HEK293 (cell line): Measurements from ENCODE around the gene FAM89A.

Experiments used
- BCL11B ChIP-seq: fragments of 450-650 bp; formaldehyde crosslinking; IDR thresholded peaks from 2 replicates; pipeline ENCODE4 v1.5.1; 2016; ENCODE audit warnings: low read depth, missing biosample characterization, missing genetic modification characterization
- CTCF ChIP-seq: fragments of 450-650 bp; formaldehyde crosslinking; IDR thresholded peaks from 2 replicates; pipeline ENCODE4 v1.5.1; 2016; ENCODE audit warnings: missing biosample characterization, missing genetic modification characterization
- KLF7 ChIP-seq: fragments of 450-650 bp; formaldehyde crosslinking; IDR thresholded peaks from 2 replicates; pipeline ENCODE4 v1.5.1; 2016; ENCODE audit warnings: missing biosample characterization, missing genetic modification characterization, borderline replicate concordance
- KLF8 ChIP-seq: fragments of 450-650 bp; formaldehyde crosslinking; IDR thresholded peaks from 2 replicates; pipeline ENCODE4 v1.5.1; 2016; ENCODE audit warnings: missing biosample characterization, missing genetic modification characterization
- MEIS1 ChIP-seq: sonication (generic); formaldehyde crosslinking; IDR thresholded peaks from 2 replicates; pipeline ENCODE4 v1.8.1; 2022; ENCODE audit warnings: missing genetic modification reagents, mild to moderate bottlenecking, borderline replicate concordance
- PBX3 ChIP-seq: sonication (generic); formaldehyde crosslinking; IDR thresholded peaks from 2 replicates; pipeline ENCODE4 v1.8.1; 2022; ENCODE audit warnings: mild to moderate bottlenecking, moderate library complexity, missing genetic modification reagents
- PRDM2 ChIP-seq: fragments of 450-650 bp; formaldehyde crosslinking; IDR thresholded peaks from 2 replicates; pipeline ENCODE4 v1.5.1; 2016; ENCODE audit warnings: missing biosample characterization, missing genetic modification characterization, borderline replicate concordance
- ZNF2 ChIP-seq: fragments of 450-650 bp; formaldehyde crosslinking; IDR thresholded peaks from 2 replicates; pipeline ENCODE4 v1.5.1; 2016; ENCODE audit warnings: missing biosample characterization, missing genetic modification characterization
- ZNF214 ChIP-seq: fragments of 450-650 bp; formaldehyde crosslinking; IDR thresholded peaks from 2 replicates; pipeline ENCODE4 v1.5.1; 2017; ENCODE audit warnings: missing biosample characterization, mild to moderate bottlenecking, missing genetic modification characterization, borderline replicate concordance
- ZNF223 ChIP-seq: fragments of 450-650 bp; formaldehyde crosslinking; IDR thresholded peaks from 2 replicates; pipeline ENCODE4 v1.5.1; 2016; ENCODE audit warnings: missing biosample characterization, missing genetic modification characterization
- ZNF239 ChIP-seq: fragments of 450-650 bp; formaldehyde crosslinking; IDR thresholded peaks from 2 replicates; pipeline ENCODE4 v1.5.1; 2016; ENCODE audit warnings: missing biosample characterization, missing genetic modification characterization
- ZNF266 ChIP-seq: fragments of 450-650 bp; formaldehyde crosslinking; IDR thresholded peaks from 2 replicates; pipeline ENCODE4 v1.5.1; 2016; ENCODE audit warnings: missing biosample characterization, missing genetic modification characterization, low read depth
- ZNF274 ChIP-seq, 2 experiments: fragments of 200-500 bp in 1 of 2; fragments of 450-650 bp in 1 of 2; sonication (Bioruptor generic) in 1 of 2; formaldehyde crosslinking in 1 of 2; IDR thresholded peaks; 2 replicates each; pipeline versions ENCODE4 v1.5.1 to v1.6.1; 2014 to 2016; ENCODE audit warnings: borderline replicate concordance in 1 of 2, inconsistent platforms in 1 of 2, low read length in 1 of 2, missing biosample characterization in 1 of 2, missing genetic modification characterization in 1 of 2
- ZNF292 ChIP-seq: fragments of 450-650 bp; formaldehyde crosslinking; IDR thresholded peaks from 2 replicates; pipeline ENCODE4 v1.5.1; 2016; ENCODE audit warnings: low read depth, missing biosample characterization, missing genetic modification characterization, borderline replicate concordance
- ZNF501 ChIP-seq: fragments of 450-650 bp; formaldehyde crosslinking; IDR thresholded peaks from 2 replicates; pipeline ENCODE4 v1.5.1; 2016; ENCODE audit warnings: missing biosample characterization, missing genetic modification characterization
- ZNF549 ChIP-seq: fragments of 450-650 bp; IDR thresholded peaks from 2 replicates; pipeline ENCODE4 v1.5.1; 2018; ENCODE audit warnings: missing biosample characterization, missing genetic modification characterization, mild to moderate bottlenecking, inconsistent platforms, moderate library complexity
- ZNF660 ChIP-seq: fragments of 450-650 bp; IDR thresholded peaks from 2 replicates; pipeline ENCODE4 v1.5.1; 2018; ENCODE audit warnings: missing biosample characterization, mild to moderate bottlenecking, missing genetic modification characterization
- ZNF701 ChIP-seq: fragments of 450-650 bp; formaldehyde crosslinking; IDR thresholded peaks from 2 replicates; pipeline ENCODE4 v1.5.1; 2016; ENCODE audit warnings: missing biosample characterization, missing genetic modification characterization
- ZNF707 ChIP-seq: fragments of 450-650 bp; formaldehyde crosslinking; IDR thresholded peaks from 2 replicates; pipeline ENCODE4 v1.5.1; 2016; ENCODE audit warnings: missing biosample characterization, missing genetic modification characterization
- ZNF792 ChIP-seq: fragments of 450-650 bp; formaldehyde crosslinking; IDR thresholded peaks from 2 replicates; pipeline ENCODE4 v1.5.1; 2016; ENCODE audit warnings: missing biosample characterization, missing genetic modification characterization
- ZSCAN16 ChIP-seq: fragments of 450-650 bp; formaldehyde crosslinking; IDR thresholded peaks from 2 replicates; pipeline ENCODE4 v1.5.1; 2016; ENCODE audit warnings: missing biosample characterization, missing genetic modification characterization
- TF ChIP-seq, protein P1 (sequence below): fragments of 450-650 bp; formaldehyde crosslinking; IDR thresholded peaks from 2 replicates; pipeline ENCODE4 v1.5.1; 2016; ENCODE audit warnings: missing biosample characterization, missing genetic modification characterization
- TF ChIP-seq, protein P2 (sequence below): fragments of 450-650 bp; formaldehyde crosslinking; IDR thresholded peaks from 2 replicates; pipeline ENCODE4 v1.5.1; 2016; ENCODE audit warnings: missing biosample characterization, missing genetic modification characterization

The FAM89A gene

GRCh38 chr1:231039161-231040018 is 664 bp downstream of the FAM89A start (continued):
- TF ChIP-seq CTCF (tag by site-specific recombination) (0 out of 2 replicates have a peak, but pooled peaks have one; percentile 23), KLF7 (tag by site-specific recombination) (no peak), ZNF660 (tag by site-specific recombination) (peak; percentile 76), ZNF549 (tag by site-specific recombination) (0 out of 2 replicates have a peak, but pooled peaks have one; percentile 20), PBX3 (CRISPR knock-in tag) (0 out of 2 replicates have a peak, but pooled peaks have one; percentile 41), ZNF214 (tag by site-specific recombination) (no peak), ZNF274 (IDR thresholded peaks at IDR 0.05; ENCODE audit: low read length) (no peak), ZNF274 (tag by site-specific recombination; IDR thresholded peaks at IDR 0.05; ENCODE audit: borderline replicate concordance) (no peak), ZNF707 (no peak), BCL11B (tag by site-specific recombination) (no peak), ZNF701 (tag by site-specific recombination) (no peak), KLF8 (tag by site-specific recombination) (peak; percentile 62; the same call in 1 of the 2 replicates), ZNF239 (tag by site-specific recombination) (no peak), ZNF292 (no peak), PRDM2 (tag by site-specific recombination) (peak; percentile 63; the same call in 1 of the 2 replicates), ZNF2 (0 out of 2 replicates have a peak, but pooled peaks have one; percentile 39), ZNF266 (tag by site-specific recombination) (no peak), ZNF501 (tag by site-specific recombination) (peak; percentile 92), ZSCAN16 (tag by site-specific recombination) (no peak), MEIS1 (CRISPR knock-in tag) (peak; percentile 8; the same call in 1 of the 2 replicates), ZNF223 (tag by site-specific recombination) (no peak), ZNF792 (tag by site-specific recombination) (peak; percentile 69; the same call in 1 of the 2 replicates)
- TF ChIP-seq, protein P1, sequence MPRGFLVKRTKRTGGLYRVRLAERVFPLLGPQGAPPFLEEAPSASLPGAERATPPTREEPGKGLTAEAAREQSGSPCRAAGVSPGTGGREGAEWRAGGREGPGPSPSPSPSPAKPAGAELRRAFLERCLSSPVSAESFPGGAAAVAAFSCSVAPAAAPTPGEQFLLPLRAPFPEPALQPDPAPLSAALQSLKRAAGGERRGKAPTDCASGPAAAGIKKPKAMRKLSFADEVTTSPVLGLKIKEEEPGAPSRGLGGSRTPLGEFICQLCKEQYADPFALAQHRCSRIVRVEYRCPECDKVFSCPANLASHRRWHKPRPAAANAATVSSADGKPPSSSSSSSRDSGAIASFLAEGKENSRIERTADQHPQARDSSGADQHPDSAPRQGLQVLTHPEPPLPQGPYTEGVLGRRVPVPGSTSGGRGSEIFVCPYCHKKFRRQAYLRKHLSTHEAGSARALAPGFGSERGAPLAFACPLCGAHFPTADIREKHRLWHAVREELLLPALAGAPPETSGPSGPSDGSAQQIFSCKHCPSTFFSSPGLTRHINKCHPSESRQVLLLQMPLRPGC (tag by site-specific recombination) = peak; percentile 46; the same call in 1 of the 2 replicates
- TF ChIP-seq, protein P2, sequence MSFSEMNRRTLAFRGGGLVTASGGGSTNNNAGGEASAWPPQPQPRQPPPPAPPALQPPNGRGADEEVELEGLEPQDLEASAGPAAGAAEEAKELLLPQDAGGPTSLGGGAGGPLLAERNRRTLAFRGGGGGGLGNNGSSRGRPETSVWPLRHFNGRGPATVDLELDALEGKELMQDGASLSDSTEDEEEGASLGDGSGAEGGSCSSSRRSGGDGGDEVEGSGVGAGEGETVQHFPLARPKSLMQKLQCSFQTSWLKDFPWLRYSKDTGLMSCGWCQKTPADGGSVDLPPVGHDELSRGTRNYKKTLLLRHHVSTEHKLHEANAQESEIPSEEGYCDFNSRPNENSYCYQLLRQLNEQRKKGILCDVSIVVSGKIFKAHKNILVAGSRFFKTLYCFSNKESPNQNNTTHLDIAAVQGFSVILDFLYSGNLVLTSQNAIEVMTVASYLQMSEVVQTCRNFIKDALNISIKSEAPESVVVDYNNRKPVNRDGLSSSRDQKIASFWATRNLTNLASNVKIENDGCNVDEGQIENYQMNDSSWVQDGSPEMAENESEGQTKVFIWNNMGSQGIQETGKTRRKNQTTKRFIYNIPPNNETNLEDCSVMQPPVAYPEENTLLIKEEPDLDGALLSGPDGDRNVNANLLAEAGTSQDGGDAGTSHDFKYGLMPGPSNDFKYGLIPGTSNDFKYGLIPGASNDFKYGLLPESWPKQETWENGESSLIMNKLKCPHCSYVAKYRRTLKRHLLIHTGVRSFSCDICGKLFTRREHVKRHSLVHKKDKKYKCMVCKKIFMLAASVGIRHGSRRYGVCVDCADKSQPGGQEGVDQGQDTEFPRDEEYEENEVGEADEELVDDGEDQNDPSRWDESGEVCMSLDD (tag by site-specific recombination) = peak; percentile 88
